SKM-1 (cell line): ENCODE data around the gene SUDS3.

Experiments
- DNase-seq: peaks from one replicate; lab custom pipeline; 2025; ENCODE audit not compliant: unreplicated experiment; lab: John Stamatoyannopoulos, UW

Gene SUDS3

GRCh38 chr12:118439068-118439467, 62.7 kb downstream of the SUDS3 start:
- DNase-seq: no peak

GRCh38 chr12:118446247-118446646, 69.9 kb downstream of the SUDS3 start:
- DNase-seq: no peak

DNA sequence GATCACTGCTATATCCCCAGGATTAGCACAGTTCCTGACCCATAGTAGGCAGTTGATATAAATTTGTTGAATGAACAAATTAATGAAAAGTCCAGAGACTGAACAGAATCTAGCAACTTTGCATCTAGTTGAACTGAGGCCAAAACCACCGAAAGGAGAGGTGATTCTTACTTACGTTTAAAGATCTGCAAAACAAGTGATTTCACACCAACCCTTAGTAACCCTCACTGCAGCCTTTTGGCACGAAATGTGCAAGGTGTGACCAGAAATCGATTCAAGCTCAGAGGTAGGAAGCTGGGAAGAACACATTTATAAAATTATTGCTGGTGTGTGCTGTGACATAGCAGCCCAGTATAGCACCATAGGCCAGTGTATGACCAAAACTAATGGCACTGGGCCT, 70.8 kb downstream of the SUDS3 start:
- DNase-seq: no peak

GRCh38 chr12:118448341-118448740, 72.0 kb downstream of the SUDS3 start:
- no peak for DNase-seq

DNA sequence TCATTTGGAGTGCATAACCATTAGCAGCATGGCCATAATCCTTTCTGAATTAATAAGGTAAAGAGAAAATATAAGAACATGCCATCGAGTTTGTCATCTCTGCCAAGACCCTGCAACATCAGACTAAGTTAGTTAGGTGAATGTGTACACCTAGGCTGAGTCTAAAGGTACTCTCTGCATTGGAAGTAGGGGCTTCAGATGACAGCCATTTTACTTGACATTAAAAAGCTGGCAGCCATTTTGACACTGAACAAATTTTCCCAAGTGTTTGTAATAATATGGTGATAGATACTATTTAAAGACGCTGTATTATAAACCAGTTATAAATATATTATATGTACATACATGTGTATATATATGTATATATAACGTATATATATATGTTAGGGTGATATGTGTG, 79.0 kb downstream of the SUDS3 start:
- DNase-seq: no peak

DNA sequence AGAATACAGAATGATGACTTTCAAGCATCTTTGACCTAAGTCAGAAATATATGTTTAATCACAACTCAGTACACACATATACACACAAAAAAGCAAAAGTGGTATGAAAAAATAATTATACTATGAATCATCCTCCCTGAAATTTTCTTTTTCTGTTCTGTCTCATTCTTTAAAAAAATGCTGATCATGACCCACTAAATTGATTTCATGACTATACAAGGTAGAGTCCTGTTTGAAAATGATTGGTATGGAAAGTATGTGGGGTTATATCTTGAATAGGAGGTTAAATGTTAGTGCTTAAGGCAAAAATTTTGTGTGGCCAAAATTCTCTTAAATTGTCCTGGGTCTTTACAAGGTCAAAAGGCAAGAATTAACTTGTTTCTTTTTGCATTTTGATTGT, 80.4 kb downstream of the SUDS3 start:
- DNase-seq: no peak

- DNase-seq: no peak
These were observed 82.8 kb downstream of the SUDS3 start for GRCh38 chr12:118459110-118459509.

DNA sequence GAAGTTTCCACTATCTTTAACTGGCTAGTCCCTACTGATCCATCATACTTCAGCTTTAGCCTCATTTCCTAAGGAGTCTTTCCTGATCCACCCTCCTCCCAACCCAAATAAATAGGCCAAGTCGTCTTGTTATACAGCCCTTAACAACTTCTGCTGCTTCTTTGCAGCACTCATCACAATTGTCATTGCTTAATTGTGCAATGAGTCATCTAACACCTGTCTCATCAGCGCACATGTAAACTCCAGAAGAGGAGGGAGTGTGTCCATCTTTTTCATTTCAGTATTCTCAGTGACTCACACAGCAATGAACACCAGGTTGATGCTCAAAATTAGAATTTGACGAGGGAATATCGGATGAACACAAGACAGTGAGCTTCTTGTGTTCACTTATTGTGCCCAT, 87.3 kb downstream of the SUDS3 start:
- DNase-seq: no peak

DNA sequence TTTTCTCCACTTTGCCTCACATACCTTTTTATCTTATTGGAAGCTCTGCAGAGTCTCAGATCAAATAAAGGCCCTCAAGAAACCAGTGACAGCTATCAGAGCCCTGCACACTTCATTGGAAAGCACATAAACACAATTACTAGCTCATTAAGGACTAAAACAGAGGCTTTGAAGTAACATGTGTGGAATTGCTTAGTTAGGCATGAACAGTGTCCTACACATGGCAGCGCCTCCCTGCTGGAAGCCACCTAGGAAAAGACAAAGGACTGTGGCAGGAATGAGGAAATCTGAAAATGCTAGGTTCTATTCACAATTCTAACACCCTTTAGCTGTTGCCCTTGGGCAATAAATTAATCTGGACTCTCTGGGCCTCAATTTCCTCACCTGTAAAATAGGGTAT, 89.4 kb downstream of the SUDS3 start:
- no peak for DNase-seq
